AML-193 (cell line): Measurements from ENCODE around the gene KIF13A.
"Not testable (repeated sequence)": the region's sequence is repeated elsewhere in the genome, so short reads cannot be mapped to it uniquely, and the experiment has no call there.

Experiments used
- DNase-seq, 2 experiments: peaks; one replicate each; lab custom pipeline; 2025; lab: John Stamatoyannopoulos, UW

The KIF13A gene

GRCh38 chr6:17932330-17932852, 55.0 kb downstream of the KIF13A start:
- no peak for DNase-seq

- DNase-seq: no peak
Observed at GRCh38 chr6:17931227-17931626, 56.2 kb downstream of the KIF13A start.

GRCh38 chr6:17930321-17930993, 57.0 kb downstream of the KIF13A start:
- no peak for DNase-seq

- no peak for DNase-seq
Observed at GRCh38 chr6:17928514-17929430, 58.7 kb downstream of the KIF13A start.

GRCh38 chr6:17927705-17928104, 59.7 kb downstream of the KIF13A start:
- no peak for DNase-seq

- no peak for DNase-seq
Observed at GRCh38 chr6:17923401-17923863, 64.0 kb downstream of the KIF13A start.

GRCh38 chr6:17921454-17921853, 66.0 kb downstream of the KIF13A start:
- DNase-seq: no peak

- DNase-seq: no peak
Observed at GRCh38 chr6:17919496-17919895, 67.9 kb downstream of the KIF13A start.

GRCh38 chr6:17917837-17918763, 69.3 kb downstream of the KIF13A start:
- no peak for DNase-seq

GRCh38 chr6:17914651-17915050, 72.8 kb downstream of the KIF13A start:
- DNase-seq: no peak

GRCh38 chr6:17912521-17912920, 74.9 kb downstream of the KIF13A start:
- no peak for DNase-seq

- DNase-seq: not testable (repeated sequence)
Observed at GRCh38 chr6:17911656-17912055, 75.8 kb downstream of the KIF13A start.

- DNase-seq: no peak
Observed at GRCh38 chr6:17910189-17910588, 77.2 kb downstream of the KIF13A start.

- no peak for DNase-seq
Observed at GRCh38 chr6:17908831-17909230, 78.6 kb downstream of the KIF13A start.

- peak; percentile 99 to 100 for DNase-seq
Observed at GRCh38 chr6:17907406-17908229, 79.8 kb downstream of the KIF13A start.

GRCh38 chr6:17905611-17906592, 81.5 kb downstream of the KIF13A start:
- no peak for DNase-seq

GRCh38 chr6:17904491-17905120, 82.8 kb downstream of the KIF13A start:
- no peak for DNase-seq

GRCh38 chr6:17902974-17903373, 84.5 kb downstream of the KIF13A start:
- DNase-seq: no peak

- DNase-seq: no peak
Observed at GRCh38 chr6:17901493-17901892, 85.9 kb downstream of the KIF13A start.
